Lower leg skin (tissue), 4 donors: Measurements from ENCODE around the gene EN2. TPM values are rescaled to one million over a fixed set of nuclear protein-coding genes. Genes with fewer than 3 reads are reported as not detected.

Source experiments
- DNase-seq, 2 donors: peaks; one replicate each; pipeline ENCODE4 v3.0.0-alpha.2; 2019; ENCODE audit warnings: low spot score in 2 of 2
- H3K4me3 ChIP-seq: fragments of 200-600 bp; sonication (generic); 2 replicates; pipeline ENCODE4 v1.5.1; 2017; ENCODE audit warnings: mild to moderate bottlenecking, low read depth; ENCODE audit not compliant: poor library complexity, severe bottlenecking
- CTCF ChIP-seq, 3 donors: fragments of 450-650 bp; IDR thresholded peaks; one replicate each; pipeline ENCODE4 v1.5.1; 2016; ENCODE audit warnings: antibody characterized with exemption in 3 of 3, mild to moderate bottlenecking in 3 of 3, moderate library complexity in 2 of 3
- POLR2A ChIP-seq, 2 donors: fragments of 450-650 bp; IDR thresholded peaks; one replicate each; pipeline ENCODE4 v1.6.1; 2016 to 2017; ENCODE audit warnings: antibody characterized with exemption in 2 of 2, mild to moderate bottlenecking in 1 of 2, moderate library complexity in 1 of 2
- WGBS, 2 donors: methylation state at CpG; one replicate each; pipeline ENCODE4 v1.1.5; 2018; 5-methylcytosine and 5-hydroxymethylcytosine counted together
- intact Hi-C: fragments of 100-400 bp; cut with DNase I; formaldehyde crosslinking; loops from one replicate; pipeline ENCODE4 v1.15.0; 2023; ENCODE audit warnings: low total_unique reads
- total RNA-seq, 4 donors: library from RNA; depleted of rRNA; stranded (reverse); fragments of >200 nt; gene quantifications; one replicate each; pipeline ENCODE4 v1.1.0, GENCODE V29; 2016

Gene EN2
- total RNA-seq, 4 donors from 2014 or later: 0.04 to 0.52 TPM; not detected in 2

GRCh38 chr7:155510975-155511701 lies 53.2 kb downstream of the EN2 start:
- H3K4me3 ChIP-seq: no peak overlapping the region
- no peak for TF ChIP-seq POLR2A (IDR thresholded peaks at IDR 0.05)
- no peak for TF ChIP-seq CTCF (IDR thresholded peaks at IDR 0.05)
- no peak for DNase-seq
- intact Hi-C loops: loop anchor here (10.0 kb wide), 1 partner anchor 126 kb away; no protein-coding TSS in a partner anchor
- WGBS, 2 donors: 15 to 18% methylated on average over 6 of the region's 6 CpGs

GRCh38 chr7:155511702-155511996 lies 53.7 kb downstream of the EN2 start:
- H3K4me3 ChIP-seq: no peak overlapping the region
- TF ChIP-seq POLR2A (IDR thresholded peaks at IDR 0.05) (no peak), CTCF (IDR thresholded peaks at IDR 0.05) (no peak)
- intact Hi-C loops: loop anchor here (10.0 kb wide), 1 partner anchor 127 kb away; no protein-coding TSS in a partner anchor
- DNase-seq: no peak
- 19 to 28% methylated on average over 5 of the region's 5 CpGs for WGBS, 2 donors

GRCh38 chr7:155512246-155512887 lies 54.4 kb downstream of the EN2 start:
- 30 to 36% methylated on average over 4 of the region's 4 CpGs for WGBS, 2 donors
- intact Hi-C loops: loop anchor here (10.0 kb wide), 1 partner anchor 128 kb away; no protein-coding TSS in a partner anchor
- DNase-seq: no peak
- TF ChIP-seq CTCF (IDR thresholded peaks at IDR 0.05): no peak
- no peak for TF ChIP-seq POLR2A (IDR thresholded peaks at IDR 0.05)
- no peak overlapping the region for H3K4me3 ChIP-seq

- no peak for TF ChIP-seq CTCF (IDR thresholded peaks at IDR 0.05)
- TF ChIP-seq POLR2A (IDR thresholded peaks at IDR 0.05): no peak
- intact Hi-C loops: loop anchor here (10.0 kb wide), 1 partner anchor 129 kb away; no protein-coding TSS in a partner anchor
- no peak overlapping the region for H3K4me3 ChIP-seq
- WGBS, 2 donors: 76 to 79% methylated on average over 13 of the region's 13 CpGs
- no peak for DNase-seq
Measured at GRCh38 chr7:155513543-155514285, 55.8 kb downstream of the EN2 start.

- intact Hi-C loops: loop anchor here (10.0 kb wide), 1 partner anchor 129 kb away; no protein-coding TSS in a partner anchor
- TF ChIP-seq POLR2A (IDR thresholded peaks at IDR 0.05): no peak
- TF ChIP-seq CTCF (IDR thresholded peaks at IDR 0.05): no peak
- WGBS, 2 donors: 83 to 84% methylated on average over 8 of the region's 8 CpGs
- no peak for DNase-seq
- no peak overlapping the region for H3K4me3 ChIP-seq
Measured at GRCh38 chr7:155514296-155514695, 56.4 kb downstream of the EN2 start.

Other genes starting within 250 kb of the EN2 start
- 100 to 1,000 TPM in 2 of 4 donors, 10 to 100 TPM in 2; 40.1 to 151 (median 79.5) TPM for gene INSIG1, start 160.3 kb upstream of the EN2 start, total RNA-seq
- gene CNPY1, start 88.4 kb downstream of the EN2 start, total RNA-seq: not detected
- 10 to 100 TPM; 35.8 to 83.9 (median 56.7) TPM for gene RBM33, start 186.5 kb downstream of the EN2 start, total RNA-seq